IgD-negative memory B cell (primary cell): ENCODE results near the gene PTPA. TPM values are rescaled to one million over a fixed set of nuclear protein-coding genes. Genes with fewer than 3 reads are reported as not detected.
"Not testable (repeated sequence)": the region's sequence is repeated elsewhere in the genome, so short reads cannot be mapped to it uniquely, and the experiment has no call there.

Experiments
- H3K27ac Mint-ChIP-seq, 3 donors: one replicate each; pipeline ENCODE4 v1.8.0; 2020 to 2022; ENCODE audit warnings: mild to moderate bottlenecking in 3 of 3, mixed read lengths in 3 of 3, moderate library complexity in 1 of 3
- H3K27me3 Mint-ChIP-seq: one replicate; pipeline ENCODE4 v1.8.0; 2021; ENCODE audit warnings: mixed read lengths
- H3K36me3 Mint-ChIP-seq: one replicate; pipeline ENCODE4 v1.8.0; 2020; ENCODE audit warnings: mild to moderate bottlenecking, mixed read lengths
- H3K4me1 Mint-ChIP-seq, 3 donors: one replicate each; pipeline ENCODE4 v1.8.0; 2020 to 2022; ENCODE audit warnings: mixed read lengths in 3 of 3, mild to moderate bottlenecking in 1 of 3
- H3K4me3 Mint-ChIP-seq, 4 donors: one replicate each; pipeline ENCODE4 v1.8.0; 2020 to 2022; ENCODE audit warnings: mild to moderate bottlenecking in 4 of 4, mixed read lengths in 4 of 4, moderate library complexity in 3 of 4
- H3K9me3 Mint-ChIP-seq, 3 donors: one replicate each; pipeline ENCODE4 v1.8.0; 2020 to 2021; ENCODE audit warnings: mixed read lengths in 3 of 3, mild to moderate bottlenecking in 1 of 3
- polyA plus RNA-seq: library from polyadenylated mRNA; unstranded; fragments of 300-500 nt; fragmentation: Illumina TruSeq; gene quantifications from one replicate; pipeline ENCODE4 v1.2.3, GENCODE V29; 2021

The PTPA gene
- polyA plus RNA-seq, 1 donor from 2014 or later, result 12.2 TPM

GRCh38 chr9:129111528-129112151, 425 bp downstream of the PTPA start:
- Mint-ChIP-seq H3K27me3 (no peaks in the 10 kb centered on the region), H3K9me3 (no peaks in the 10 kb centered on the region), H3K27ac (peak overlapping the region; percentile 94 to 96 (median 95)), H3K4me3 (peak overlapping the region; percentile 94 to 99 (median 96)), H3K36me3 (no peaks in the 10 kb centered on the region), H3K4me1 (peaks cover 12 to 17% (median 13%) of the 10 kb centered on the region in 3 donors)

- peaks cover 12 to 17% (median 13%) of the 10 kb centered on the region in 3 donors for H3K4me1 Mint-ChIP-seq
- not testable (repeated sequence) for H3K36me3 Mint-ChIP-seq, H3K27me3 Mint-ChIP-seq, H3K9me3 Mint-ChIP-seq
- peak overlapping the region in 1 of 3 donors; percentile 53 for H3K27ac Mint-ChIP-seq
- H3K4me3 Mint-ChIP-seq, result peak overlapping the region; percentile 94 to 99 (median 96)
Observed at GRCh38 chr9:129112526-129112925, 1.3 kb downstream of the PTPA start.

- H3K4me3 Mint-ChIP-seq, result peak overlapping the region in 3 of 4 donors; percentile 48 to 82 (median 82)
- no peaks in the 10 kb centered on the region for H3K36me3 Mint-ChIP-seq
- H3K9me3 Mint-ChIP-seq, result no peaks in the 10 kb centered on the region
- H3K27me3 Mint-ChIP-seq, result no peaks in the 10 kb centered on the region
- peaks cover 12 to 17% (median 13%) of the 10 kb centered on the region in 3 donors for H3K4me1 Mint-ChIP-seq
- peak overlapping the region in 1 of 3 donors; percentile 28 for H3K27ac Mint-ChIP-seq
Observed at GRCh38 chr9:129113645-129114304, 2.6 kb downstream of the PTPA start.

- Mint-ChIP-seq H3K4me3 (no peak overlapping the region), H3K27ac (peak overlapping the region in 1 of 3 donors; percentile 14), H3K36me3 (no peaks in the 10 kb centered on the region), H3K9me3 (no peaks in the 10 kb centered on the region), H3K4me1 (peaks cover 0 to 13% (median 5%) of the 10 kb centered on the region in 3 donors), H3K27me3 (no peaks in the 10 kb centered on the region)
Observed at GRCh38 chr9:129118799-129119198, 7.6 kb downstream of the PTPA start.

GRCh38 chr9:129121483-129121882, 10.3 kb downstream of the PTPA start:
- Mint-ChIP-seq H3K27me3 (no peaks in the 10 kb centered on the region), H3K27ac (peak overlapping the region in 1 of 3 donors; percentile 42), H3K4me3 (no peak overlapping the region), H3K36me3 (no peaks in the 10 kb centered on the region), H3K4me1 (peaks cover 0 to 5% (median 3%) of the 10 kb centered on the region in 3 donors), H3K9me3 (no peaks in the 10 kb centered on the region)

GRCh38 chr9:129122133-129122532, 10.9 kb downstream of the PTPA start:
- Mint-ChIP-seq H3K27me3 (no peaks in the 10 kb centered on the region), H3K4me3 (no peak overlapping the region), H3K27ac (no peak overlapping the region), H3K36me3 (no peaks in the 10 kb centered on the region), H3K9me3 (no peaks in the 10 kb centered on the region), H3K4me1 (peaks cover 0 to 5% (median 3%) of the 10 kb centered on the region in 3 donors)

- not testable (repeated sequence) for H3K27ac Mint-ChIP-seq, H3K9me3 Mint-ChIP-seq, H3K27me3 Mint-ChIP-seq, H3K36me3 Mint-ChIP-seq, H3K4me1 Mint-ChIP-seq, H3K4me3 Mint-ChIP-seq
Observed at GRCh38 chr9:129122976-129123375, 11.8 kb downstream of the PTPA start.

- H3K36me3 Mint-ChIP-seq, result no peaks in the 10 kb centered on the region
- H3K27ac Mint-ChIP-seq, result no peak overlapping the region
- H3K9me3 Mint-ChIP-seq, result no peaks in the 10 kb centered on the region
- H3K4me1 Mint-ChIP-seq, result peaks cover 0 to 5% (median 2%) of the 10 kb centered on the region in 3 donors
- no peak overlapping the region for H3K4me3 Mint-ChIP-seq
- no peaks in the 10 kb centered on the region for H3K27me3 Mint-ChIP-seq
Observed at GRCh38 chr9:129124506-129125069, 13.4 kb downstream of the PTPA start.

GRCh38 chr9:129125478-129125877, 14.3 kb downstream of the PTPA start:
- Mint-ChIP-seq H3K27ac (no peak overlapping the region), H3K27me3 (no peaks in the 10 kb centered on the region), H3K9me3 (no peaks in the 10 kb centered on the region), H3K4me1 (peaks cover 0 to 5% (median 0%) of the 10 kb centered on the region in 3 donors), H3K36me3 (no peaks in the 10 kb centered on the region), H3K4me3 (no peak overlapping the region)

GRCh38 chr9:129126749-129127618, 15.8 kb downstream of the PTPA start:
- Mint-ChIP-seq H3K27me3 (no peaks in the 10 kb centered on the region), H3K36me3 (no peaks in the 10 kb centered on the region), H3K27ac (no peak overlapping the region), H3K4me1 (peaks cover 4 to 5% (median 5%) of the 10 kb centered on the region in 3 donors), H3K4me3 (no peak overlapping the region), H3K9me3 (no peaks in the 10 kb centered on the region)

- no peaks in the 10 kb centered on the region for H3K27me3 Mint-ChIP-seq
- H3K4me3 Mint-ChIP-seq, result no peak overlapping the region
- H3K4me1 Mint-ChIP-seq, result peaks cover 4 to 6% (median 5%) of the 10 kb centered on the region in 3 donors
- no peaks in the 10 kb centered on the region for H3K9me3 Mint-ChIP-seq
- H3K27ac Mint-ChIP-seq, result peak overlapping the region in 1 of 3 donors; percentile 82
- H3K36me3 Mint-ChIP-seq, result no peaks in the 10 kb centered on the region
Observed at GRCh38 chr9:129128689-129129088, 17.5 kb downstream of the PTPA start.

- not testable (repeated sequence) for H3K4me1 Mint-ChIP-seq, H3K4me3 Mint-ChIP-seq, H3K27ac Mint-ChIP-seq, H3K36me3 Mint-ChIP-seq, H3K27me3 Mint-ChIP-seq, H3K9me3 Mint-ChIP-seq
Observed at GRCh38 chr9:129130271-129130670, 19.1 kb downstream of the PTPA start.

- Mint-ChIP-seq H3K9me3 (no peaks in the 10 kb centered on the region), H3K36me3 (no peaks in the 10 kb centered on the region), H3K4me3 (no peak overlapping the region), H3K27ac (no peak overlapping the region), H3K4me1 (peaks cover 0 to 6% (median 4%) of the 10 kb centered on the region in 3 donors), H3K27me3 (no peaks in the 10 kb centered on the region)
Observed at GRCh38 chr9:129130791-129131190, 19.6 kb downstream of the PTPA start.

GRCh38 chr9:129131300-129132145, 20.3 kb downstream of the PTPA start:
- Mint-ChIP-seq H3K4me3 (no peak overlapping the region), H3K9me3 (no peaks in the 10 kb centered on the region), H3K27me3 (no peaks in the 10 kb centered on the region), H3K36me3 (no peaks in the 10 kb centered on the region), H3K27ac (peak overlapping the region in 1 of 3 donors; percentile 59), H3K4me1 (peaks cover 0 to 6% (median 4%) of the 10 kb centered on the region in 3 donors)
